Choroid plexus epithelial cell (primary cell): Measurements from ENCODE around the gene APBA2.

Experiments
- DNase-seq: peaks from one replicate; pipeline ENCODE4 v3.0.0-alpha.2; 2010; ENCODE audit warnings: low read depth
- H3K4me3 ChIP-seq: 2 replicates; pipeline ENCODE4 v1.5.1; 2011; ENCODE audit warnings: low read depth, mild to moderate bottlenecking, control low read depth, low read length, moderate library complexity
- CTCF ChIP-seq: conservative IDR thresholded peaks from 2 replicates; pipeline ENCODE4 v1.5.1; 2011; ENCODE audit warnings: low read depth, mild to moderate bottlenecking, control low read depth, inconsistent platforms, low read length, moderate library complexity

Gene APBA2

GRCh38 chr15:28957606-28958498, 72.1 kb downstream of the APBA2 start:
- H3K4me3 ChIP-seq = no peak overlapping the region
- DNase-seq = no peak
- TF ChIP-seq CTCF = no peak

GRCh38 chr15:28959326-28959725, 73.6 kb downstream of the APBA2 start:
- H3K4me3 ChIP-seq = no peak overlapping the region
- no peak for DNase-seq
- no peak for TF ChIP-seq CTCF

- TF ChIP-seq CTCF = no peak
- DNase-seq = peak; percentile 90
- H3K4me3 ChIP-seq = no peak overlapping the region
Observed at GRCh38 chr15:28960979-28961378, 75.2 kb downstream of the APBA2 start.

GRCh38 chr15:28961391-28961790, 75.6 kb downstream of the APBA2 start:
- H3K4me3 ChIP-seq = no peak overlapping the region
- TF ChIP-seq CTCF = no peak
- no peak for DNase-seq

GRCh38 chr15:28962851-28963710, 77.3 kb downstream of the APBA2 start:
- DNase-seq = no peak
- TF ChIP-seq CTCF = no peak
- H3K4me3 ChIP-seq = no peak overlapping the region

- no peak for DNase-seq
- H3K4me3 ChIP-seq = no peak overlapping the region
- TF ChIP-seq CTCF = no peak
Observed at GRCh38 chr15:28963711-28964081, 77.9 kb downstream of the APBA2 start.
